CD14-positive monocyte (primary cell): Measurements from ENCODE around the gene ATXN1. TPM values are rescaled to one million over a fixed set of nuclear protein-coding genes. Genes with fewer than 3 reads are reported as not detected.

Experiments
- DNase-seq, 3 donors: peaks; one replicate each; pipeline ENCODE4 v3.0.0-alpha.2; 2011 to 2022
- H2AFZ ChIP-seq: 2 replicates; pipeline ENCODE4 v1.6.0; 2012; ENCODE audit warnings: mild to moderate bottlenecking, low read depth, low read length, inconsistent platforms; ENCODE audit not compliant: insufficient read depth, poor library complexity, severe bottlenecking
- H3K27ac ChIP-seq, 2 donors: 1 replicate in 1 of 2; 2 replicates in 1 of 2; pipeline ENCODE4 v1.5.1; 2012 to 2013; ENCODE audit warnings: low read length in 2 of 2, control low read depth in 1 of 2, inconsistent platforms in 1 of 2, low read depth in 1 of 2, mild to moderate bottlenecking in 1 of 2
- H3K27me3 ChIP-seq, 2 donors: one replicate each; pipeline versions ENCODE4 v1.6.0 to v1.6.1; 2011 to 2013; ENCODE audit warnings: low read length in 2 of 2; ENCODE audit not compliant: control insufficient read depth in 2 of 2, insufficient read depth in 2 of 2
- H3K36me3 ChIP-seq, 2 donors: replicated peaks in 1 of 2; 1 replicate in 1 of 2; 2 replicates in 1 of 2; pipeline versions ENCODE4 v1.5.1 to v1.6.1; 2012 to 2013; ENCODE audit warnings: low read length in 2 of 2, control low read depth in 1 of 2, inconsistent platforms in 1 of 2, mild to moderate bottlenecking in 1 of 2; ENCODE audit not compliant: insufficient read depth in 2 of 2, control insufficient read depth in 1 of 2
- H3K4me1 ChIP-seq, 2 donors: 1 replicate in 1 of 2; 2 replicates in 1 of 2; pipeline versions ENCODE4 v1.5.1 to v1.6.1; 2012 to 2013; ENCODE audit warnings: low read length in 2 of 2, control low read depth in 1 of 2, inconsistent platforms in 1 of 2, mild to moderate bottlenecking in 1 of 2, moderate library complexity in 1 of 2; ENCODE audit not compliant: insufficient read depth in 2 of 2, control insufficient read depth in 1 of 2
- H3K4me2 ChIP-seq: replicated peaks from 2 replicates; pipeline ENCODE3; 2012; ENCODE audit warnings: low read length, moderate library complexity, mild to moderate bottlenecking; ENCODE audit not compliant: poor library complexity, severe bottlenecking; ENCODE audit errors: extremely low read depth
- H3K4me3 ChIP-seq, 3 experiments: fragments of 200-600 bp in 1 of 3; sonication (generic) in 1 of 3; replicated peaks in 1 of 3; 1 replicate in 2 of 3; 2 replicates in 1 of 3; pipeline ENCODE4 v1.5.1; 2011 to 2013; ENCODE audit warnings: low read length in 3 of 3, mild to moderate bottlenecking in 3 of 3, control low read depth in 2 of 3, low read depth in 2 of 3, inconsistent platforms in 1 of 3, moderate library complexity in 1 of 3
- H3K79me2 ChIP-seq: 2 replicates; pipeline ENCODE4 v1.6.0; 2012; ENCODE audit warnings: mild to moderate bottlenecking, control low read depth, inconsistent platforms, low read length, moderate library complexity; ENCODE audit not compliant: insufficient read depth
- H3K9ac ChIP-seq: 2 replicates; pipeline ENCODE4 v1.6.0; 2017; ENCODE audit warnings: low read length, mild to moderate bottlenecking; ENCODE audit not compliant: insufficient read depth, poor library complexity, severe bottlenecking
- H3K9me3 ChIP-seq, 2 donors: replicated peaks in 1 of 2; 1 replicate in 1 of 2; 2 replicates in 1 of 2; pipeline versions ENCODE4 v1.5.1 to v1.6.1; 2012 to 2013; ENCODE audit warnings: low read length in 2 of 2, control low read depth in 1 of 2; ENCODE audit not compliant: control insufficient read depth in 1 of 2, insufficient read depth in 1 of 2
- H4K20me1 ChIP-seq: 2 replicates; pipeline ENCODE4 v1.6.0; 2012; ENCODE audit warnings: mild to moderate bottlenecking, low read length, control low read depth, moderate library complexity; ENCODE audit not compliant: insufficient read depth
- H3K27ac Mint-ChIP-seq, 7 donors: one replicate each; pipeline ENCODE4 v1.8.0; 2020; ENCODE audit warnings: mild to moderate bottlenecking in 7 of 7, mixed read lengths in 7 of 7, moderate library complexity in 6 of 7, inconsistent platforms in 2 of 7
- H3K27me3 Mint-ChIP-seq, 3 donors: one replicate each; pipeline ENCODE4 v1.8.0; 2021 to 2022; ENCODE audit warnings: low read depth in 3 of 3, mild to moderate bottlenecking in 3 of 3, mixed read lengths in 3 of 3, moderate library complexity in 3 of 3, inconsistent platforms in 1 of 3
- H3K36me3 Mint-ChIP-seq, 2 donors: one replicate each; pipeline ENCODE4 v1.8.0; 2020; ENCODE audit warnings: mixed read lengths in 2 of 2, inconsistent platforms in 1 of 2, mild to moderate bottlenecking in 1 of 2
- H3K4me1 Mint-ChIP-seq: one replicate; pipeline ENCODE4 v1.8.0; 2020; ENCODE audit warnings: mild to moderate bottlenecking, mixed read lengths
- H3K4me3 Mint-ChIP-seq, 2 donors: one replicate each; pipeline ENCODE4 v1.8.0; 2020; ENCODE audit warnings: mild to moderate bottlenecking in 2 of 2, mixed read lengths in 2 of 2, moderate library complexity in 1 of 2
- H3K9me3 Mint-ChIP-seq, 7 donors: one replicate each; pipeline ENCODE4 v1.8.0; 2020 to 2022; ENCODE audit warnings: mixed read lengths in 7 of 7, mild to moderate bottlenecking in 6 of 7, moderate library complexity in 6 of 7, inconsistent platforms in 2 of 7
- WGBS: methylation state at CpG from one replicate; pipeline ENCODE4 v1.1.5; 2013; ENCODE audit warnings: missing lambda C conversion rate; ENCODE audit not compliant: insufficient coverage; 5-methylcytosine and 5-hydroxymethylcytosine counted together
- intact Hi-C, 2 donors: fragments of 100-400 bp; cut with micrococcal nuclease; formaldehyde crosslinking; loops; one replicate each; pipeline versions ENCODE4 v1.15.0 to v1.15.1; 2023
- polyA plus RNA-seq, 3 donors: library from polyadenylated mRNA; depleted of rRNA in 1 of 3; unstranded in 2 of 3; stranded (reverse) in 1 of 3; fragments of 300-500 nt in 2 of 3; fragments of >200 nt in 1 of 3; fragmentation: Illumina TruSeq in 2 of 3; gene quantifications; 1 replicate in 2 of 3; 2 replicates in 1 of 3; pipeline ENCODE4 v1.2.3, GENCODE V29; 2012 to 2021
- TF ChIP-seq, protein P1 (sequence below): fragments of 200-600 bp; IDR thresholded peaks from one replicate; pipeline ENCODE4 v1.8.0; 2022; ENCODE audit warnings: antibody characterized with exemption, mild to moderate bottlenecking

ATXN1 gene
- polyA plus RNA-seq, 3 donors: 8.8 to 19.1 (median 10.9) TPM

DNA sequence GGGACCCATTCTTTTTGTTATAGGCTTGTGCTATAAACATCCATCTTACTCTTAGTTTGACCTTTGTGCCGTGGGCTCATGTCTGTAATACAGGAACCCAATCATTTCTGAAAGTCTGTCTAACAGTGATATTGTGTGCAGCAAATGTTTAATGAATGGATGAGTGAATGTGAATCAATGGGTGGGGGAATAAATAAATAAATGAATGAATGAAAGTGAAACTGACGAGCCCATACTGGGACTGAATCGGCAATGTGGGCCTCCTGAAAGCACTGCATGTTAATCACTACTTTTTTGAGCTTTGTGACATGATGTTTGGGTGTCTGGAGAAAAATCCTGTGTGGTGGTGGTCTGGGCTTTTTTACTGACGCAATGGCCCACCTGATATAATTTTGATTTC, 347.9 kb downstream of the ATXN1 start:
- Mint-ChIP-seq H3K4me1 (peaks cover 13% of the 10 kb centered on the region), H3K4me3 (no peak overlapping the region)
- TF ChIP-seq, protein P1, sequence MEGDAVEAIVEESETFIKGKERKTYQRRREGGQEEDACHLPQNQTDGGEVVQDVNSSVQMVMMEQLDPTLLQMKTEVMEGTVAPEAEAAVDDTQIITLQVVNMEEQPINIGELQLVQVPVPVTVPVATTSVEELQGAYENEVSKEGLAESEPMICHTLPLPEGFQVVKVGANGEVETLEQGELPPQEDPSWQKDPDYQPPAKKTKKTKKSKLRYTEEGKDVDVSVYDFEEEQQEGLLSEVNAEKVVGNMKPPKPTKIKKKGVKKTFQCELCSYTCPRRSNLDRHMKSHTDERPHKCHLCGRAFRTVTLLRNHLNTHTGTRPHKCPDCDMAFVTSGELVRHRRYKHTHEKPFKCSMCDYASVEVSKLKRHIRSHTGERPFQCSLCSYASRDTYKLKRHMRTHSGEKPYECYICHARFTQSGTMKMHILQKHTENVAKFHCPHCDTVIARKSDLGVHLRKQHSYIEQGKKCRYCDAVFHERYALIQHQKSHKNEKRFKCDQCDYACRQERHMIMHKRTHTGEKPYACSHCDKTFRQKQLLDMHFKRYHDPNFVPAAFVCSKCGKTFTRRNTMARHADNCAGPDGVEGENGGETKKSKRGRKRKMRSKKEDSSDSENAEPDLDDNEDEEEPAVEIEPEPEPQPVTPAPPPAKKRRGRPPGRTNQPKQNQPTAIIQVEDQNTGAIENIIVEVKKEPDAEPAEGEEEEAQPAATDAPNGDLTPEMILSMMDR: no peak

DNA sequence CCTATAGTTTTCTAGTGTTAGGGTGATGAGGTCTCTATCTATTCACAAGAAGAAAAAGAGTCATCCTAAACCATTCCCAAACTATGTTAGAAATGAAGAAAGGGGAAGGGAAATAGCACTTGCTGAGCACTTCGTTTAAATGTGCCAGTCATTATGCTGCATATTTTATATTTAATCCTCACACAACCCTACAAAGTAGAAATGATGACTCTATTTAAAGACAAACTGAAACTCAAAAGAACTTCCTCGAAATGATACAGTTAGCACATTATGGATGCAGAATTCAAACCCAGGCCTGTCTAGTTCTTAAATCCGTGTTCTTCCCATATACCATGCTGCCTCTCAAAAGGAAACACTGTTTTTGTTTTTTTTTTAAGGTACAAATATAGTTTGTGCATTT, 348.3 kb downstream of the ATXN1 start:
- H3K36me3 Mint-ChIP-seq: peaks cover 8 to 19% of the 10 kb centered on the region in 2 donors
- TF ChIP-seq, protein P1: no peak
- WGBS: no CpG with 5 or more reads among the region's 3 CpGs
- Histone ChIP-seq H3K9ac (no peak overlapping the region), H4K20me1 (peaks cover 11% of the 10 kb centered on the region), H3K36me3 (no peaks in the 10 kb centered on the region), H3K4me2 (no peak overlapping the region), H3K4me3 (no peak overlapping the region), H3K9me3 (no peaks in the 10 kb centered on the region), H3K79me2 (no peaks in the 10 kb centered on the region), H3K27me3 (no peaks in the 10 kb centered on the region), H3K4me1 (no peaks in the 10 kb centered on the region), H3K27ac (peak overlapping the region in 1 of 2 donors; percentile 20), H2AFZ (no peak overlapping the region)
- peaks cover 13% of the 10 kb centered on the region for H3K4me1 Mint-ChIP-seq
- H3K4me3 Mint-ChIP-seq: no peak overlapping the region
- peak overlapping the region in 1 of 7 donors; percentile 11 for H3K27ac Mint-ChIP-seq
- DNase-seq: no peak
- peaks cover 0 to 3% (median under 1%) of the 10 kb centered on the region in 3 donors for H3K27me3 Mint-ChIP-seq
- H3K9me3 Mint-ChIP-seq: no peaks in the 10 kb centered on the region
- intact Hi-C loops: no loop called here

More for the DNA sequence above, 347.9 kb downstream of the ATXN1 start:
- Mint-ChIP-seq H3K27ac (peak overlapping the region in 1 of 7 donors; percentile 63), H3K36me3 (peaks cover 7 to 17% of the 10 kb centered on the region in 2 donors), H3K9me3 (no peaks in the 10 kb centered on the region), H3K27me3 (peaks cover 0 to 3% (median 0%) of the 10 kb centered on the region in 3 donors)
- Histone ChIP-seq H3K27ac (no peak overlapping the region), H3K9ac (no peak overlapping the region), H3K4me2 (no peak overlapping the region), H3K4me3 (no peak overlapping the region), H3K4me1 (no peaks in the 10 kb centered on the region), H3K27me3 (no peaks in the 10 kb centered on the region), H3K79me2 (no peaks in the 10 kb centered on the region), H3K36me3 (no peaks in the 10 kb centered on the region), H3K9me3 (no peaks in the 10 kb centered on the region), H4K20me1 (peaks cover 11% of the 10 kb centered on the region), H2AFZ (no peak overlapping the region)
- whole genome bisulfite sequencing: no CpG with 5 or more reads among the region's 4 CpGs
- DNase-seq: no peak
- intact Hi-C loops: no loop called here
